Effector memory CD4-positive, alpha-beta T cell (primary cell): ENCODE measurements around the gene FBN2.

ENCODE experiments used
- DNase-seq, 3 donors: peaks; one replicate each; pipeline ENCODE4 v3.0.0-alpha.2; 2020
- H3K27ac ChIP-seq: 2 replicates; pipeline ENCODE4 v1.7.0; 2013; ENCODE audit warnings: mild to moderate bottlenecking, low read length, moderate library complexity; ENCODE audit not compliant: insufficient read depth, poor library complexity, severe bottlenecking
- H3K27me3 ChIP-seq: replicated peaks from 2 replicates; pipeline ENCODE4 v1.7.0; 2013; ENCODE audit warnings: mild to moderate bottlenecking, low read length; ENCODE audit not compliant: insufficient read depth, control insufficient read depth, poor library complexity, severe bottlenecking
- H3K36me3 ChIP-seq: 2 replicates; pipeline ENCODE4 v1.7.0; 2013; ENCODE audit warnings: mild to moderate bottlenecking, low read length, moderate library complexity; ENCODE audit not compliant: control insufficient read depth, insufficient read depth
- H3K4me1 ChIP-seq: 2 replicates; pipeline ENCODE4 v1.7.0; 2013; ENCODE audit warnings: low read length, mild to moderate bottlenecking; ENCODE audit not compliant: control insufficient read depth, insufficient read depth, poor library complexity, severe bottlenecking
- H3K4me3 ChIP-seq: 2 replicates; pipeline ENCODE4 v1.7.0; 2013; ENCODE audit warnings: low read length, low read depth, mild to moderate bottlenecking; ENCODE audit not compliant: insufficient read depth, poor library complexity, severe bottlenecking
- H3K9me3 ChIP-seq: 2 replicates; pipeline ENCODE4 v1.7.0; 2013; ENCODE audit warnings: mild to moderate bottlenecking, low read length, moderate library complexity; ENCODE audit not compliant: control insufficient read depth

FBN2 gene

GRCh38 chr5:128535251-128535650 is 2.8 kb downstream of the FBN2 start:
- no peak overlapping the region for H3K27ac ChIP-seq
- no peaks in the 10 kb centered on the region for H3K9me3 ChIP-seq
- H3K27me3 ChIP-seq, result peaks cover 12% of the 10 kb centered on the region
- no peaks in the 10 kb centered on the region for H3K36me3 ChIP-seq
- H3K4me3 ChIP-seq, result no peak overlapping the region
- no peak for DNase-seq
- no peaks in the 10 kb centered on the region for H3K4me1 ChIP-seq

GRCh38 chr5:128534726-128535125 is 3.3 kb downstream of the FBN2 start:
- no peak for DNase-seq
- Histone ChIP-seq H3K27ac (no peak overlapping the region), H3K9me3 (no peaks in the 10 kb centered on the region), H3K36me3 (no peaks in the 10 kb centered on the region), H3K4me1 (no peaks in the 10 kb centered on the region), H3K4me3 (no peak overlapping the region), H3K27me3 (peaks cover 12% of the 10 kb centered on the region)

GRCh38 chr5:128532776-128533175 is 5.3 kb downstream of the FBN2 start:
- no peaks in the 10 kb centered on the region for H3K36me3 ChIP-seq
- peaks cover 9% of the 10 kb centered on the region for H3K27me3 ChIP-seq
- no peaks in the 10 kb centered on the region for H3K4me1 ChIP-seq
- H3K9me3 ChIP-seq, result no peaks in the 10 kb centered on the region
- no peak for DNase-seq
- no peak overlapping the region for H3K27ac ChIP-seq
- no peak overlapping the region for H3K4me3 ChIP-seq

GRCh38 chr5:128532127-128532526 is 5.9 kb downstream of the FBN2 start:
- peaks cover 5% of the 10 kb centered on the region for H3K27me3 ChIP-seq
- no peaks in the 10 kb centered on the region for H3K36me3 ChIP-seq
- H3K9me3 ChIP-seq, result no peaks in the 10 kb centered on the region
- no peaks in the 10 kb centered on the region for H3K4me1 ChIP-seq
- DNase-seq, result no peak
- H3K27ac ChIP-seq, result no peak overlapping the region
- H3K4me3 ChIP-seq, result no peak overlapping the region

- H3K36me3 ChIP-seq, result no peaks in the 10 kb centered on the region
- H3K9me3 ChIP-seq, result no peaks in the 10 kb centered on the region
- H3K4me1 ChIP-seq, result no peaks in the 10 kb centered on the region
- no peaks in the 10 kb centered on the region for H3K27me3 ChIP-seq
- no peak for DNase-seq
- no peak overlapping the region for H3K4me3 ChIP-seq
- H3K27ac ChIP-seq, result no peak overlapping the region
Observed at GRCh38 chr5:128528637-128529255, 9.3 kb downstream of the FBN2 start.

- Histone ChIP-seq H3K27me3 (no peaks in the 10 kb centered on the region), H3K36me3 (no peaks in the 10 kb centered on the region), H3K27ac (no peak overlapping the region), H3K4me1 (no peaks in the 10 kb centered on the region), H3K4me3 (no peak overlapping the region), H3K9me3 (no peaks in the 10 kb centered on the region)
- no peak for DNase-seq
Observed at GRCh38 chr5:128528126-128528525, 9.9 kb downstream of the FBN2 start.

GRCh38 chr5:128527077-128527476 is 11.0 kb downstream of the FBN2 start:
- no peaks in the 10 kb centered on the region for H3K36me3 ChIP-seq
- H3K4me1 ChIP-seq, result no peaks in the 10 kb centered on the region
- no peak overlapping the region for H3K4me3 ChIP-seq
- no peaks in the 10 kb centered on the region for H3K27me3 ChIP-seq
- H3K27ac ChIP-seq, result no peak overlapping the region
- H3K9me3 ChIP-seq, result no peaks in the 10 kb centered on the region
- DNase-seq, result no peak

GRCh38 chr5:128522336-128522735 is 15.7 kb downstream of the FBN2 start:
- Histone ChIP-seq H3K9me3 (no peaks in the 10 kb centered on the region), H3K4me1 (no peaks in the 10 kb centered on the region), H3K27me3 (no peaks in the 10 kb centered on the region), H3K4me3 (no peak overlapping the region), H3K36me3 (no peaks in the 10 kb centered on the region), H3K27ac (no peak overlapping the region)
- DNase-seq, result no peak

GRCh38 chr5:128519827-128520226 is 18.2 kb downstream of the FBN2 start:
- no peak for DNase-seq
- Histone ChIP-seq H3K9me3 (no peaks in the 10 kb centered on the region), H3K36me3 (no peaks in the 10 kb centered on the region)

GRCh38 chr5:128516978-128517377 is 21.1 kb downstream of the FBN2 start:
- no peak overlapping the region for H3K4me3 ChIP-seq
- no peaks in the 10 kb centered on the region for H3K36me3 ChIP-seq
- H3K27me3 ChIP-seq, result no peaks in the 10 kb centered on the region
- no peaks in the 10 kb centered on the region for H3K4me1 ChIP-seq
- DNase-seq, result no peak
- H3K9me3 ChIP-seq, result no peaks in the 10 kb centered on the region
- H3K27ac ChIP-seq, result no peak overlapping the region

More at GRCh38 chr5:128519827-128520226, 18.2 kb downstream of the FBN2 start:
- Histone ChIP-seq H3K27ac (no peak overlapping the region), H3K27me3 (no peaks in the 10 kb centered on the region), H3K4me3 (no peak overlapping the region), H3K4me1 (no peaks in the 10 kb centered on the region)
